AG09319 (cell line): Measurements from ENCODE around the gene MAP3K6.

Experiments used
- DNase-seq: peaks from one replicate; pipeline ENCODE4 v3.0.0-alpha.2; 2010; ENCODE audit warnings: low read depth; ENCODE audit errors: extremely low read depth
- TF ChIP-seq, protein P1 (sequence below): IDR thresholded peaks from 2 replicates; pipeline ENCODE4 v1.5.1; 2011; ENCODE audit warnings: low read depth, mild to moderate bottlenecking, inconsistent platforms, low read length, moderate library complexity

Gene MAP3K6

DNA sequence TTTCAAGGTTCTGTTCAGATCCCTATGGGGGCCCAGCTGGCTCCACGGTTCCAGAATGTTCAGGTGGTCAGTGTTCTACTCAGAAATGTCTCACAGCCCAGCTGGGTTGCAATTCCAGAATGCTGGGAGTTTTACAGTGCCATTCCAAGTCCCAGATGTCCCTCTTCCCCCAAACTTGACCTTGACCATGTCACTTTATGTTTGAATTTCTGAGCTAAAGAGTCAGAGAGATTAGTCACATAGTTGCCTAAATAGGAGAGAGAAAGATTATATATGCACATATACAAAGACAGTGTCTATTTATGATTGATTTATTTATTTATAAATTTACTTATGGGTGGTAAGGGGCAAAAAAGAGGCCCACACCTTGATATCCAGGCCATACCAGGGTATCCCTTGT lies 28.2 kb upstream of the MAP3K6 start:
- DNase-seq = no peak

DNA sequence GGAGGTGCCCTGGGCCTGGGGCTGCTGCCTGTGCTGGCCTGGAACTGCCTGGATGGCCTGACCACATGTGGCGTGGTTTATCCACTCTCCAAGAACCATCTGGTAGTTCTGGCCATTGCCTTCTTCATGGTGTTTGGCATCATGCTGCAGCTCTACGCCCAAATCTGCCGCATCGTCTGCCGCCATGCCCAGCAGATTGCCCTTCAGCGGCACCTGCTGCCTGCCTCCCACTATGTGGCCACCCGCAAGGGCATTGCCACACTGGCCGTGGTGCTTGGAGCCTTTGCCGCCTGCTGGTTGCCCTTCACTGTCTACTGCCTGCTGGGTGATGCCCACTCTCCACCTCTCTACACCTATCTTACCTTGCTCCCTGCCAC lies 27.5 kb upstream of the MAP3K6 start:
- no peak for DNase-seq

More for the DNA sequence above, 28.2 kb upstream of the MAP3K6 start:
- TF ChIP-seq, protein P1, sequence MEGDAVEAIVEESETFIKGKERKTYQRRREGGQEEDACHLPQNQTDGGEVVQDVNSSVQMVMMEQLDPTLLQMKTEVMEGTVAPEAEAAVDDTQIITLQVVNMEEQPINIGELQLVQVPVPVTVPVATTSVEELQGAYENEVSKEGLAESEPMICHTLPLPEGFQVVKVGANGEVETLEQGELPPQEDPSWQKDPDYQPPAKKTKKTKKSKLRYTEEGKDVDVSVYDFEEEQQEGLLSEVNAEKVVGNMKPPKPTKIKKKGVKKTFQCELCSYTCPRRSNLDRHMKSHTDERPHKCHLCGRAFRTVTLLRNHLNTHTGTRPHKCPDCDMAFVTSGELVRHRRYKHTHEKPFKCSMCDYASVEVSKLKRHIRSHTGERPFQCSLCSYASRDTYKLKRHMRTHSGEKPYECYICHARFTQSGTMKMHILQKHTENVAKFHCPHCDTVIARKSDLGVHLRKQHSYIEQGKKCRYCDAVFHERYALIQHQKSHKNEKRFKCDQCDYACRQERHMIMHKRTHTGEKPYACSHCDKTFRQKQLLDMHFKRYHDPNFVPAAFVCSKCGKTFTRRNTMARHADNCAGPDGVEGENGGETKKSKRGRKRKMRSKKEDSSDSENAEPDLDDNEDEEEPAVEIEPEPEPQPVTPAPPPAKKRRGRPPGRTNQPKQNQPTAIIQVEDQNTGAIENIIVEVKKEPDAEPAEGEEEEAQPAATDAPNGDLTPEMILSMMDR = no peak

DNA sequence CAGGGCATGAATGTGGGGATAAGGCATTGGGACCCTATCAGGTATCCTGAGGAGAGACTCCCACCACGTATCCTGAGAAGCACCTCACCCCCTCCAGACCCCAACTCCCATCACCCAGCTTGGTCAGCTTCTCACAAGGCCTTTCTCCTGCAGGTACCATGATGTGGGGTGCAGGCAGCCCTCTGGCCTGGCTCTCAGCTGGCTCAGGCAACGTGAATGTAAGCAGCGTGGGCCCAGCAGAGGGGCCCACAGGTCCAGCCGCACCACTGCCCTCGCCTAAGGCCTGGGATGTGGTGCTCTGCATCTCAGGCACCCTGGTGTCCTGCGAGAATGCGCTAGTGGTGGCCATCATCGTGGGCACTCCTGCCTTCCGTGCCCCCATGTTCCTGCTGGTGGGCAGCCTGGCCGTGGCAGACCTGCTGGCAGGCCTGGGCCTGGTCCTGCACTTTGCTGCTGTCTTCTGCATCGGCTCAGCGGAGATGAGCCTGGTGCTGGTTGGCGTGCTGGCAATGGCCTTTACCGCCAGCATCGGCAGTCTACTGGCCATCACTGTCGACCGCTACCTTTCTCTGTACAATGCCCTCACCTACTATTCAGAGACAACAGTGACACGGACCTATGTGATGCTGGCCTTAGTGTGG lies 27.0 kb upstream of the MAP3K6 start:
- DNase-seq = no peak
- TF ChIP-seq, protein P1 = no peak

More for the DNA sequence above, 27.5 kb upstream of the MAP3K6 start:
- TF ChIP-seq, protein P1 = no peak

DNA sequence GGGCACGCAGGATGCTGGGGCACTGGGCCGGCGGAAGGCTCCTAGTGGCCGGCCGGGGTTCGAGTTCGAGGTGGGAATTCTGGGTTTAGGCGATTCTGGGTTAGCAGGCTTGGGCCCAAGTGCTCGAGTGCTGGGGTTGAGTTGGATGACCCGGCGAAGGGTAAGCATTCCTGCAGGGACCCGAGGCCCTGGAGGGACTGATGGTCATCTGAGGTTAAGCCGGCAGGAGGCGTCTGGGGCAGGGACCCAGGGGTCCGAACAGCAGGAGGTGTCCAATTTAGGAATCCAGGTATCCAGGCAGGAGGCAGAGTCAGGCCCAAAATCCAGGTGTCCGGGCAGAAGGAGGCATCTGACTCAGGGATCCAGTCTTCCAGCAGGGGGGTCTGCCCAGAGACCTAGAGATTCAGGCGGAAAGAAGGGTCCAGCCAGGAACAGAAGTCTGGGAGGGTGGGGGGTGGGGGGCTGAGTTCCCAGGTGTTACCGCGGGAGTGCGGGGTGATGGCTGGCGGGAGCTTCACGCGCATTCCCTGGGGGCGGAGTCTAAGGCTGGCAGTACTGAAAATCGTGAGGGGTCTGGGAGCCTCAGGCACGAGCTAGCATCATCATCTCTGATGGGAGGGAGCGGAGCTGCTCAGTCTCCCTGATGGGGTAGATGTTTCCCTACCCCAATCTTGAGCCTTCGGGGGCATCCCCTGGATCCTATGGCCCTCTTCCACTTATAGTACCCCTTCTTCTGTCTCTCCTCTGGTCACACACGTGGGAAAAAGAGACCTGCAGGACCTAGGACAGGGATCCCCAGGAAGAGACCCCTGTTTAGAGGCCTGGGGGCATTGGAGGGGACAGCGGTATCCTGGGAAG lies 26.2 kb upstream of the MAP3K6 start:
- TF ChIP-seq, protein P1 = peak; percentile 33
- no peak for DNase-seq

DNA sequence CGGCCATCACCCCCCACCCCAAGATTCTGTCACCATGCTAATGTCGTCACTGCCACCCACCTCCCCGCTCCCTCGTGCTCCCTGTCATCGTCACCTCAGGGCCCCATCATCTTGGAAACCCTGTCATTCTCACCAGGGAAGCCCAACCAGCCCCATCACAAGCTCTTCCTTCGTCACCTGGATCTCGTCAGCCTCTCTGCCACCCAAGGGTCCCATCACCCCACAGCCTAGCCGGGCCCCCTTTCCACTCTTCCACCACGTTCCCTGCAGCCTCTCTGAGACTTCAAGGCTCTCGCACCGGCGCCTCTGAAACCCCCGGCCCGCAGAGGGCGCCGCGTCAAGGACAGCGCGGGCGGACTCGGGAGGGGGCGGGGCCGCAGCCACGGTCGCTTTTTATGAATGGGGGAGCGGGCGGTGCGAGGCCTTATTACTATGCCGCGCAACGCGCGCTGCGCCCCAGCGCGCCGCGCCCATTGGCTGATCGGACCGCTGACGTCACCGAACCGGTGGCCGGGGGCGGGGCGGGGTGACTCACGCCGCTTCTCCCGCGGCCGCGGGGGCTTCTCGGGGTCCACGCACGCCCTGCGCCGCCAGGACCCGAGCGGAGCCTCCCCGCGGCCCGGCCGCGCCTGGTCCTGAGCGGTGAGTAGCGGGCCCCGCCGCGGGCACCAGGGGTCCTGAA lies 25.5 kb upstream of the MAP3K6 start, which contains the start of gene GPR3:
TSS of gene GPR3 (plus strand) at position 527 of the 682 bp plus-strand sequence. CDS start 1,177 bp downstream, outside the sequence.
- TF ChIP-seq, protein P1 = peak; percentile 67
- DNase-seq = peak; percentile 66

DNA sequence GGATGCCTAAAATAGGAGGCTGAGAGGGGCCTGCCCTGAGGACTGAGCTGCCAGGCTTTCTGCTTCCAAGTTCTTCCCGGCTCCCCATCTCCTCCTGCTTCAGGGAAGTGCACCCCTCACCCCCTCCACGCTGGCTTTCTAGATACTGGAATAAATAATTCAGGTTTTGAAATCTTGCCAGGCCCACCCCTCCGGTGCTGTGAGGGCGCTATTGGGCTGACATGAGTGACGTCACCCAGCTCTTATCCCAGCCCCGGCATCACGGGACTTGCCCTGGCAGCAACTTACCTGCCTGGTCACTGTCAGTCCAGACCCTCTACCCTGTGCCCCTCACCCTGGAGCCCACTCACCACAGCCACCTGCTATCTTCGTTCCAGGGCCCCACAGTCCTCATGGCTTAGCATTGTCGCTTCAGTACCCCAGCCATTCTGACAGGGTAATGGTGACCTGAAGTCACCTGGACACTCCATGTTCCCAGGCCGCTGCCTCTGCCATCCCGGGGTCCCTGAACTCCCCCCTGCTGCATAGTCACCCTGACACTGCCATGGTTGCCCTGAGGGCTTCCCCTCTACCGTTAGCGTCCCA lies 24.8 kb upstream of the MAP3K6 start:
- no peak for DNase-seq
- TF ChIP-seq, protein P1 = no peak; the same call in 1 of the 2 replicates
